Midbrain (tissue), 1 donor: ENCODE data around the gene VIPAS39.

ENCODE experiments used
- DNase-seq: peaks from one replicate; lab custom pipeline; 2025; lab: John Stamatoyannopoulos, UW

VIPAS39 gene

DNA sequence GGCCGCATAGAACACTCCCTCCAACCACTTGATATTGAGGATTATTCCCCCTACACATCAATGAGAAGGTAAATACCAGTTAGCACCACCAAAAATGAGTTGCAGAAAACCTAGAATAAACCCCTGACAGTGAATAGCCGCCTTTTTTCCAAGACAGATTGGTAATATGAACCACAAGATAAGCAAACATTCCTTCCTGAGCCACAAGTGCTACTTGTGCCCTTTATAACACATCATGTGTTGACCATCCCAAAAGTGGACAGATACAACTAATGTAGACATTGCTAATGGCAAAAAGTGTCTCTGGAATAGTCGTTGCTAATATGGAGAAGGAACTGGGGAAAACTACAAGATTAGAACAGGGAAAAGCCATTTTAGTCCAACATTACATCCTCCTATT lies 51.3 kb downstream of the VIPAS39 start:
- no peak for DNase-seq

DNA sequence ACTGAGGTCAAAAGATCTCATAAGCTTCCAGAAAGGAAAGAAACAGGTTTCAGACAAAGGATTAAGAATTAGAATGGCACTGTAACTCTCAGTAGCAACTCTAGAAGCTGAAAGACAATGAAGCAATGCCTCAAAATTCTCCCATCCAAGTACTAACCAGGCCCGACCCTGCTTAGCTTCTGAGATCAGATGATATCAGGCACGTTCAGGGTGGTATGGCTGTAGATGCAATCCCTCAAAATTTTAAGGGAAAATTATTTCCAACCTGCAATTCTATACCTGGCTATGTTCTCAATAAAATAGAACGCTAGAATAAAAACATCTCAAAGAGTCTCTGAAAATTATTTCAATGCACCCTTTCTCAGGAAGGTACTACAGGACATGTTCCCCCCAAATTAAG lies 53.6 kb downstream of the VIPAS39 start:
- DNase-seq: no peak

DNA sequence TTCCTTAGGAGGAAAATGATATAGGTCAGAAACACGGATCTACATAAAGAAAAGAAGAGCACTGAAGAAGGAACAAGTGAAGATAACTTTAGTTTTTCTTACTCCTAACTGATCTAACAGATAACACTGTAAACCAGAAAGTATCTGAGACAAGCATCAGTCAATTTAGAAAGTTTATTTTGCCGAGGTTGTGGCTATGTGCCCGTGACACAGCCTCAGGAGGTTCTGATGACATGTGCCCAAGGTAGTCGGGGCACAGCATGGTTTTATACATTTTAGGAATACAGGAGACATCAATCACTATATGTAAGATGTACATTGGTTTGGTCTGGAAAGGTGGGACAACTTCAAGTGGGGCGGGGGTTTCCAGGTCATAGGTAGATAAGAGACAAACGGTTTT lies 57.2 kb downstream of the VIPAS39 start:
- no peak for DNase-seq

DNA sequence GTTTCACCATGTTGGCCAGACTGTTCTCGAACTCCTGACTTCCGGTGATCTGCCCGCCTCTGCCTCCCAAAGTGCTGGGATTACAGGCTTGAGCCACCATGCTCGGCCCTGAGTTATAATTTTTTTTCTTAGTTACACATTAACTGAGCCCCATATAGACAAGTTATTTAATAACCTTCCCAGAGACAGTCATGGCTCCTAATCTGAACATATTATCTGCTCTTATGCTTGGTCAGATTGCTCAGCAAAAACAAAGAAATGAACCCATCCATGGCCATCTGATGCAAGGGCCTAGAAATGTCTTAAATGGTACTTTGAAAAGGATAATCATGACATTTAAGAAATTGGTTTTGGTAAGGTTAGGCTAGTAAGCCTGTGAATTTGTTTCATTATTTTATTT lies 67.2 kb downstream of the VIPAS39 start:
- no peak for DNase-seq

DNA sequence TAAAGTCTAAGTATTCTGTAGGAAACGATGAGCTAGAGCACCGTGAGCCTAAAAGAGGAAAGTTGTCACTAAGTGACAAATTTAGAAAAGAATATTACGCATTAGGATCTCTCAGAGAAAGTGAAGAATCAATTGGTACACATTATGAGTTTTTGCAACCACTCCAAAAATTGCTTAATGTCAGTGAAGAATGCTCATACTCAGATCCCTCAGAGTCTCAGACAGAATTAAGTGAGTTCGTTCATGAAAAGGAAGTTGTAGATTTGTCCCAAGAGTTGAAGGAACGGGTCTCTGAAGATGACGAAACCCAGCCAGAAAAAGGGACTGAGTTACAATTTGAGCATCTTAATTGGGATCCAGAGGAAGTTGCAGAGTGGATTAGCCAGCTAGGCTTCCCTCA lies 78.7 kb downstream of the VIPAS39 start:
- no peak for DNase-seq

DNA sequence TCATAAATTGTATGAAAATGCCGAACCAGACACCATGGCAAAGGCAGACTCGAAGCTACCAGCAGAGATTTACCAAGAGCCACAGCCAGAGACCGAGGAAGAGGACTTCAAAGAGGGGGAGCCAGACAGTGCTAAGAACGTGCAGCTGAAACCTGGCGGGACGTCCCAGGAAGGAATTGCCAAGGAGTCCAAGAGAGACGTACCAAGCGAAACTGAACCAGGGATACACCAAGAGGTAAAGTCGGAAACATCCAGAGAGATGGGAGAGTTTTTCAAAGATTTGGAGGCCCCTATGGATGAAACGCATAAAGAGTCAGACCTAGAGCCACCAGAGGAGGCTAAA lies 79.9 kb downstream of the VIPAS39 start:
- no peak for DNase-seq

DNA sequence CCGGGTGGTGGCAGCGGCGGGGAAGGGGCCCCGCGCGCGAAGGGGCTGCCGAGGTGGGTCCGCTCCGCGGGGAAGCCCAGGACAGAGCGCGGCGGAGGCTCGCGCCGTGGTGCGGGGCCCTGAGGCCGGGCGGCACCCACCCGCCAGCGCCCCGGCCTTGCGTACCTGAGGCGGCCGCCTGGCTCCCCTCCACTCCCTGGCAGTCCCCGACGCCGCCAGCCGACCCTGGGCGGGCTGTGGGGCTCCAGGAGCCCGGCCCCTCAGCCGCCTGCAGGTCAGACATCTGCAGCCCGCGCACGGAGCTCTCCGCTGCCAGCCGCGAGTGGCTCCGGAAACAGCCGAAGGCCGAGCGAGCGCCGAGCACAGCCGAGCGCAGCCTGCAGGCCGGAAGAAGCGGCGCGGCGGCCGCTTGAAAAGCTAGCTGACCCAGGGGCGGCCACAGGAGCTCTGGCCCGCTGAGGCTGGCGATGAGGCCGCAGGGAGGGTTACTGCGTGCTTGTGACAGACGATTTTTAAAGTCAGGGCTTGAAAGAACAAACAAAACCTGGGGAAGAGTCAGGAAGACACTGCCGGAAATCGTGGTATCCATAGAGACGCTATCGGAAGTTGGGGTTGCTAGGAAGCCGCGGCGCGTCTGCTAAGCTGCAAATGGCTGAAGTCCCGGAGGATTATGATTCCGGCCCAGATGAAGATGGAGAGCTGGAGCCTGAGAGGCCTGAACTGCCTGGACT lies 80.5 kb downstream of the VIPAS39 start, which contains the start of the genes SAMD15 and TMED8:
TSS of gene SAMD15 (plus strand) at position 609 of the 731 bp plus-strand sequence. CDS start at position 649, 40 bp downstream.
TSS of gene TMED8 (minus strand) at position 324 of the 731 bp plus-strand sequence. CDS start at position 283, 41 bp downstream.
- peak; percentile 94 for DNase-seq
